HepG2 (cell line): ENCODE measurements around the gene GSTA5. TPM values are rescaled to one million over a fixed set of nuclear protein-coding genes. Genes with fewer than 3 reads are reported as not detected.

Experiments used
- ADNP ChIP-seq: sonication (generic); formaldehyde crosslinking; IDR thresholded peaks from 2 replicates; pipeline ENCODE4 v1.4.0; 2020; ENCODE audit warnings: missing genetic modification reagents
- CEBPB ChIP-seq: IDR thresholded peaks from 2 replicates; pipeline ENCODE4 v1.6.1; 2011; ENCODE audit warnings: low read depth, low read length, improper control_type of control experiment, borderline replicate concordance
- KDM1A ChIP-seq: IDR thresholded peaks from 2 replicates; pipeline ENCODE4 v1.6.1; 2016; ENCODE audit warnings: missing compliant biosample characterization
- KDM3A ChIP-seq: IDR thresholded peaks from 2 replicates; pipeline ENCODE4 v1.6.1; 2018; ENCODE audit warnings: low read depth, missing compliant biosample characterization
- MEF2D ChIP-seq: sonication (generic); formaldehyde crosslinking; IDR thresholded peaks from 2 replicates; pipeline ENCODE4 v1.5.1; 2020; ENCODE audit warnings: mild to moderate bottlenecking, missing genetic modification reagents
- NR2C2 ChIP-seq: sonication (generic); formaldehyde crosslinking; IDR thresholded peaks from 2 replicates; pipeline ENCODE4 v1.4.0; 2020; ENCODE audit warnings: missing genetic modification reagents, mild to moderate bottlenecking, moderate library complexity, borderline replicate concordance
- RXRA ChIP-seq: sonication (generic); formaldehyde crosslinking; IDR thresholded peaks from 2 replicates; pipeline ENCODE4 v1.5.1; 2020; ENCODE audit warnings: missing genetic modification reagents
- ZBTB25 ChIP-seq: IDR thresholded peaks from 2 replicates; pipeline ENCODE4 v1.6.1; 2018; ENCODE audit warnings: missing genetic modification reagents
- ZNF10 ChIP-seq: sonication (generic); formaldehyde crosslinking; IDR thresholded peaks from 2 replicates; pipeline ENCODE4 v1.4.0; 2020; ENCODE audit warnings: mild to moderate bottlenecking, low read depth, missing genetic modification reagents, borderline replicate concordance
- ZNF282 ChIP-seq: fragments of 450-650 bp; IDR thresholded peaks from 2 replicates; pipeline ENCODE4 v1.6.1; 2018; ENCODE audit not compliant: partially characterized antibody
- ZNF335 ChIP-seq: sonication (generic); formaldehyde crosslinking; IDR thresholded peaks from 2 replicates; pipeline ENCODE4 v1.4.0; 2020; ENCODE audit warnings: missing genetic modification reagents
- ZNF407 ChIP-seq: sonication (generic); formaldehyde crosslinking; IDR thresholded peaks from one replicate; pipeline ENCODE4 v1.5.1; 2020; ENCODE audit warnings: mild to moderate bottlenecking, missing genetic modification reagents; ENCODE audit errors: not compliant biosample characterization
- ZNF513 ChIP-seq: sonication (generic); formaldehyde crosslinking; conservative IDR thresholded peaks from 2 replicates; pipeline ENCODE4 v1.5.0; 2020; ENCODE audit warnings: missing genetic modification reagents
- ZNF567 ChIP-seq: sonication (generic); formaldehyde crosslinking; IDR thresholded peaks from 2 replicates; pipeline ENCODE4 v1.8.1; 2023; ENCODE audit warnings: mild to moderate bottlenecking, missing genetic modification reagents, borderline replicate concordance
- ZNF800 ChIP-seq: sonication (generic); formaldehyde crosslinking; IDR thresholded peaks from 2 replicates; pipeline ENCODE4 v1.4.0; 2020; ENCODE audit warnings: missing genetic modification reagents
- ZSCAN12 ChIP-seq: sonication (generic); formaldehyde crosslinking; IDR thresholded peaks from 2 replicates; pipeline ENCODE4 v1.9.0; 2021; ENCODE audit warnings: mild to moderate bottlenecking, missing genetic modification reagents
- polyA plus RNA-seq, 8 experiments: library from polyadenylated mRNA; depleted of rRNA in 3 of 8; stranded (reverse) in 7 of 8; unstranded in 1 of 8; fragments of >200 nt; fragmentation: Illumina TruSeq in 4 of 8; extraction: Trizol in 4 of 8; gene quantifications; 2 replicates each; pipeline versions ENCODE4 v1.2.1 to v1.2.3, GENCODE V29; 2011 to 2016; ENCODE audit warnings: low read depth in 4 of 8, missing spikeins in 1 of 8, mixed read lengths in 1 of 8; ENCODE audit not compliant: insufficient read depth in 1 of 8
- total RNA-seq, 5 experiments: library from RNA; depleted of rRNA; stranded (reverse); fragments of >200 nt; fragmentation: Illumina TruSeq; extraction: Trizol; gene quantifications; 2 replicates each; pipeline ENCODE4 v1.2.3, GENCODE V29; 2016; ENCODE audit warnings: low read depth in 1 of 5

Gene GSTA5
- total and polyA plus RNA-seq, 2 of the 13 experiments (the other 11 are each of a cell fraction or from before 2014, with no cell fraction given): not detected

- TF ChIP-seq ZNF800 (no peak), ZNF513 (CRISPR knock-in tag) (no peak), KDM3A (CRISPR knock-in tag) (peak; percentile 41; the same call in 1 of the 2 replicates), ZSCAN12 (CRISPR knock-in tag) (no peak), ZBTB25 (CRISPR knock-in tag) (no peak), MEF2D (0 out of 2 replicates have a peak, but pooled peaks have one; percentile 52), ZNF10 (CRISPR knock-in tag) (no peak), KDM1A (CRISPR knock-in tag) (0 out of 2 replicates have a peak, but pooled peaks have one; percentile 12), ZNF407 (CRISPR knock-in tag) (no peak), ADNP (CRISPR knock-in tag) (no peak), NR2C2 (CRISPR knock-in tag) (0 out of 2 replicates have a peak, but pooled peaks have one; percentile 21), ZNF567 (CRISPR knock-in tag) (peak; percentile 66; the same call in 1 of the 2 replicates), ZNF282 (no peak), ZNF335 (CRISPR knock-in tag) (no peak), CEBPB (no peak), RXRA (CRISPR knock-in tag) (0 out of 2 replicates have a peak, but pooled peaks have one; percentile 23)
Measured at GRCh38 chr6:52881996-52882841, 41.6 kb upstream of the GSTA5 start (continued).
